ENCODE measurements around the gene RCVRN.

The RCVRN gene

DNA sequence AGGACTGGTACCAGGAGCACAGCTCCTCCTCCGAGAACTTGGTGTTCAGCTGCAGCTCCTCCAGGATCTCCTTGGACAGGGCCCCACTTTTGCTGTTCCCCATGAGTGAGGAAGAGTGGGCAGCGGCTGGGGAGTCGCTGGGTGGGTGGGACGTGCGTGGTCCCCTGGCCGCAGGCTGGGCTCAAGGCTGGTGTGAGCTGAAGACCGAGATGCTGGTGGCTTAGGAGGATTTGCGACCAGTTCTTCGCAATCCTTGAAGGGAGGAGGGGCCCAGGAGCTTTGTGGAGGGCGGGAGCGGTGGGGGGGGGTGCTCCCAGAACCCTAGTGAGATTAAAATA lies at the start of gene RCVRN:
TSS of gene RCVRN (minus strand) at position 194 of the 338 bp plus-strand sequence. CDS start at position 103, 91 bp downstream.
- TF ChIP-seq, protein P1, sequence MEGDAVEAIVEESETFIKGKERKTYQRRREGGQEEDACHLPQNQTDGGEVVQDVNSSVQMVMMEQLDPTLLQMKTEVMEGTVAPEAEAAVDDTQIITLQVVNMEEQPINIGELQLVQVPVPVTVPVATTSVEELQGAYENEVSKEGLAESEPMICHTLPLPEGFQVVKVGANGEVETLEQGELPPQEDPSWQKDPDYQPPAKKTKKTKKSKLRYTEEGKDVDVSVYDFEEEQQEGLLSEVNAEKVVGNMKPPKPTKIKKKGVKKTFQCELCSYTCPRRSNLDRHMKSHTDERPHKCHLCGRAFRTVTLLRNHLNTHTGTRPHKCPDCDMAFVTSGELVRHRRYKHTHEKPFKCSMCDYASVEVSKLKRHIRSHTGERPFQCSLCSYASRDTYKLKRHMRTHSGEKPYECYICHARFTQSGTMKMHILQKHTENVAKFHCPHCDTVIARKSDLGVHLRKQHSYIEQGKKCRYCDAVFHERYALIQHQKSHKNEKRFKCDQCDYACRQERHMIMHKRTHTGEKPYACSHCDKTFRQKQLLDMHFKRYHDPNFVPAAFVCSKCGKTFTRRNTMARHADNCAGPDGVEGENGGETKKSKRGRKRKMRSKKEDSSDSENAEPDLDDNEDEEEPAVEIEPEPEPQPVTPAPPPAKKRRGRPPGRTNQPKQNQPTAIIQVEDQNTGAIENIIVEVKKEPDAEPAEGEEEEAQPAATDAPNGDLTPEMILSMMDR (conservative IDR thresholded peaks at IDR 0.05; ENCODE audit: control insufficient read depth, insufficient read depth, low read depth, low read length), result no peak
- no peak within 1 kb of the TSS for H3K4me3 ChIP-seq (ENCODE audit: control insufficient read depth, low read depth, low read length)
- no peak for DNase-seq (ENCODE audit: low read depth)

DNA sequence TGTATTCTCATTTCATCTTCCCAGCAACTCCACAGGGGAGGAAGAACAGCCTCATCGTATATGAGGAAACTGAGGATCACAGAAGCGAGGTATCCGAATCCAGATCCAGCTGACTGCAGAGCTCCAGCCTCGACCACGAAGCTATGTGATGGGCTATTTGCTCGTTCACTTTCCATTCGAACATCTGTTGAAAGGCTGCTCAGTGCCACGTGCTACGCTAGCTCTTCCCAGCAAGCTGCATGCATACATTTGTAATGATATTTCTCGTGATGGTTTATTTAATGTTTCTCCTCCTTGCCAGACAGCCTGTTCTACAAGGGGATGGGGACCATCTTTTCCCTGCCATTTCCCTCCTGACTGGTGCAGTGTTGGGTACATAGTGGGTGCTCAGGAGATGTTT lies 48.4 kb upstream of the RCVRN start:
- no peak overlapping the region for H3K4me3 ChIP-seq (ENCODE audit: control insufficient read depth, low read depth, low read length)
- no peak for DNase-seq (ENCODE audit: low read depth)
- TF ChIP-seq, protein P1 (conservative IDR thresholded peaks at IDR 0.05; ENCODE audit: control insufficient read depth, insufficient read depth, low read depth, low read length), result no peak

DNA sequence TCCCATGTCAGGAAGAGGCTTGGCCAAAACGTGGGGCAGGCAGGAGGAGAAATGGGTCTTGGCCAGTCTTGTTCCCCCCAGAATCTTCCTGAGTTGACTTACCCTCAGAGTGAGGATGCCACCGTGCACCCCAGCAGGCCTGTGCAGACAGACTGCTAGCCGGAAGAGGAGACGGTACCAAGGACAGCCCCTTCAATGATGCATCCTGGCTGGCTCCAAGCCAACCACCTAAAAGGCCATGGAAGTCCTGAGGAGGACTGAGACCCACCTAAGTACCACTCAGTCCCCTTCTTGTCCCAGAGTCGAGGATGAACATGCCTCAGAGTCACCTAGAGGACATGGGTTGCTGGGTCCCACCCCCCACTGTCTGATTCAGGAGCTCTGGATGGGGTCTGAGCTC lies 46.7 kb upstream of the RCVRN start:
- no peak for DNase-seq (ENCODE audit: low read depth)
- TF ChIP-seq, protein P1 (conservative IDR thresholded peaks at IDR 0.05; ENCODE audit: control insufficient read depth, insufficient read depth, low read depth, low read length), result no peak
- H3K4me3 ChIP-seq (ENCODE audit: control insufficient read depth, low read depth, low read length), result no peak overlapping the region

DNA sequence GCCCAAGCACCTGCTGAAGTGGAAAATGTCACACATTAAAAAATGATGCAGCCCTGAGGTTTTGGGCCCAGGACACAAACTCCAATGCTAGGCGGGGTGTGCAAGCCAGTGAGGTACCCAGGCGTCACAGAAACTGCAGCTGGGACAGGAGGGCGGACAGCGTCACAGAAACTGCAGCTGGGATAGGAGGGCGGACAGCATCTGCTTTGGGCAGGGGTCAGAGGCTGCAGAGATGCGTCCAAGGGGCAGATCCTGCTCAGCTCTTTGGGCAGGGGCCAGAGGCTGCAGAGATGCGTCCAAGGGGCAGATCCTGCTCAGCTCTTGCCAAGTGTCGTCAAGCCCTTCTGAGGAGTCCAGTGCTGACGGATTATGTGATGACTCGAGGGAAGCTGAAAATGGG lies 43.9 kb upstream of the RCVRN start:
- no peak for DNase-seq (ENCODE audit: low read depth)
- H3K4me3 ChIP-seq (ENCODE audit: control insufficient read depth, low read depth, low read length), result no peak overlapping the region
- TF ChIP-seq, protein P1 (conservative IDR thresholded peaks at IDR 0.05; ENCODE audit: control insufficient read depth, insufficient read depth, low read depth, low read length), result no peak

DNA sequence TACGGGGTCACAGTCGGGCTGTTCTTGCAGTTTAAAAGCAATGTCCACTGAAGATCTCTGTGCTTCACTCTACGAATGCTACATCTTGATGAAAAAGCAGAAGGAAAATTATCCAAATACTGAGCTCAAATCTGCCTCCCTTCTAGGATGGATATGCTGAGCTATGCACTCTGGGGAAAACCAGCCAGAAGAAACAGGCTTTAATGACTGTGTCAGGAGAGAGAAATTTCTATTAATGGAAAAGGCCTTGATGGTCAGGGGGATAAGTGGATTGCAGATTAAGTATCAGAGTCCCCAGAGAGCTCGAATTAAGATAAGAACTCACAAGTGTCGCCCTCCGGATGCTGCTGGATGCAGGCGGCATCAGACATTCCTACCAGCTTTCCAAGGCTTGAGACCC lies 39.6 kb upstream of the RCVRN start:
- H3K4me3 ChIP-seq (ENCODE audit: control insufficient read depth, low read depth, low read length), result no peak overlapping the region
- TF ChIP-seq, protein P1 (conservative IDR thresholded peaks at IDR 0.05; ENCODE audit: control insufficient read depth, insufficient read depth, low read depth, low read length), result no peak
- no peak for DNase-seq (ENCODE audit: low read depth)

DNA sequence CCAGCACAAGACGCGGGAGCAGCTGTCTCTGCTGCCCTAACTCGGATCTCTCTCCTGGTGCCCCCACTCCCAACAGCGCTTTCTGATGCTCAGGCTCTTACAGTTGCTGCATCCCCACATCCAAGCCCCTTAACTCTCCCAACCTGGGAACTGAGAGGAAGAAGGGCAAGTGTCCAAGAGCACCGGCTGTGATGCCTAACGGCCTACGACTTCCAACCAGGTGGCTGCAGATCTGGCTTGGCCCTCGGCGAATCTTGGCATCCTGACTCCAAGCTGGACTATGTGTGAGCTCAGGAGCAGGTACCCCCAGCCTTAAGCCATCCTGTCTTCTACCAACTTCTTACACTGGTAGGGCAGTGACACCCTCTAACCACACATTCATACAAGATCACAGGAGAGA lies 38.3 kb upstream of the RCVRN start:
- no peak for DNase-seq (ENCODE audit: low read depth)
- H3K4me3 ChIP-seq (ENCODE audit: control insufficient read depth, low read depth, low read length), result no peak overlapping the region
- TF ChIP-seq, protein P1 (conservative IDR thresholded peaks at IDR 0.05; ENCODE audit: control insufficient read depth, insufficient read depth, low read depth, low read length), result no peak

DNA sequence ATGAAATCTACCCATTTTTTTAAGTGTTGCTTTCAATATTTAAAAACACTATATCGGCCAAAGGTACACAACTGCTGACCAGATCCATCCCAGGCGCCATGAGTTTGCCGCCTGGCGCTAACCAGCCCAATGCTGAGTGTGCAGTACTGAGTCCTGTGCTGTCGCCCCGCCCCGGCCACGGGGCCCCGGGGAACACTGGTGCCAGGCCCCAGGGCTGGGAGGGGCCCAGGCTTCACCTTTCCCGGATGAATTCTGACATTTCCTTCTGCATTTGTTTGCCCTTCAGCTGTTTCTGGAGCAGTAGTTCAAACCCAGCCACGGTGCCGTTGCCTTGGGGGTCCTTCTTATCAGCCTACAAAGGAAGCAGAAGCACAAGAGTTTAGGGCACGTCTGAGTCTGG lies 37.8 kb upstream of the RCVRN start:
- TF ChIP-seq, protein P1 (conservative IDR thresholded peaks at IDR 0.05; ENCODE audit: control insufficient read depth, insufficient read depth, low read depth, low read length), result no peak
- DNase-seq (ENCODE audit: low read depth), result no peak
- no peak overlapping the region for H3K4me3 ChIP-seq (ENCODE audit: control insufficient read depth, low read depth, low read length)
